PC-9 (cell line): ENCODE data around the gene FAM111B.

Source experiments
- CTCF ChIP-seq: fragments of 200-600 bp; sonication (generic); conservative IDR thresholded peaks from 2 replicates; pipeline ENCODE4 v1.6.1; 2017; ENCODE audit warnings: mixed run types, antibody characterized with exemption, mild to moderate bottlenecking, moderate library complexity
- EZH2 ChIP-seq: fragments of 200-600 bp; sonication (generic); IDR thresholded peaks from 2 replicates; pipeline ENCODE4 v1.8.0; 2017; ENCODE audit warnings: antibody characterized with exemption, low read depth

DNA sequence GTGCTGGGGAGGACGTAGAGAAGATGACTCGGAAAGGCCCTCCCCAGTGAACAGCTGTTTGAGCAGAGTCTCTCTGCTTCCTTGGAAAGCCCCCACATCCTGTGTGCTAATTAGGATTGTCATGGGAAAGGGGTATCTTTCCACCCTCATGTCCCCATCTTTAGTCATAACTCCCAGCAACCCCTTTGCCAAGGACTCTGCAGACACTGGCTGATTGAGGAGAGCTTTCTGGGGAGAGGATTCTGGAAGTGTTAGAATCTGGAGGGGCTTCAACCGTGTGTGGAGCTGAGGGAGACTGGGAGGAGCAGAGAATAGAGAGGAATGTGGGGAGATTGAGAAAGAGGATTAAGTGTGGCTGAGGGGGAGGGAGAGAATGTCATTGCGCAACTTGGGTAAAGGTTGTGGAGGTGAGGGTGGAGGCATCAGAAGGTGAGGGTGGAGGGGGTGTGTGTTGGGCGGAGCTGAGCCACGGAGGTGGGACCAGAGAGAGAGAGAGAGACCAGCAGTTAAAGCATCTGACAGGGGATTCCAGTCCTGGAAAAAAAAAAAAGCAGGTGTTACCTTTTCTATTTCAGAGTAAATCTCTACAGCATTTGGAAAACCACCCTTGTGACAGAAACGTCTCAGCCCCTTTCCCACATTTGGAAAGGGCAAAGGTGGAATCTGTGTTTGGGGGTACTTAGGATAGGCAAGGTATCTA, 67.1 kb downstream of the FAM111B start:
- TF ChIP-seq CTCF (no peak), EZH2 (no peak)
